Endothelial cell of umbilical vein (primary cell): ENCODE results near the gene DLGAP1. TPM values are rescaled to one million over a fixed set of nuclear protein-coding genes. Genes with fewer than 3 reads are reported as not detected.

Experiments
- BruUV-seq: library from RNA; stranded (reverse); fragments of 400-500 nt; replicated peaks from 2 replicates; lab custom pipeline; 2021; lab: Mats Ljungman, UMichigan
- CTCF ChIA-PET: fragments of 300-600, 350-600 bp; sonication (Branson Sonifier 250); formaldehyde crosslinking; loops from one replicate; lab custom pipeline; 2021; ENCODE audit warnings: antibody characterized with exemption, inconsistent platforms; lab: Charles Lee
- POLR2A ChIA-PET: fragments of 300-600, 350-600 bp; sonication (Branson Sonifier 250); formaldehyde crosslinking; loops from one replicate; lab custom pipeline; 2021; ENCODE audit warnings: antibody characterized with exemption, inconsistent platforms; lab: Charles Lee
- DNase-seq: peaks from one replicate; pipeline ENCODE4 v3.0.0-alpha.2; 2011; ENCODE audit warnings: low read depth, low spot score
- FAIRE-seq: peaks from 2 replicates; lab custom pipeline; 2011; peaks lifted over from hg19 to GRCh38; lab: Jason Lieb, UNC
- H2AFZ ChIP-seq: 2 replicates; pipeline ENCODE4 v1.6.0; 2012; ENCODE audit warnings: low read depth, low read length, control low read depth, inconsistent platforms
- H3K27ac ChIP-seq: 2 replicates; pipeline ENCODE4 v1.5.1; 2011; ENCODE audit warnings: low read depth, mild to moderate bottlenecking, control low read depth, low read length, moderate library complexity; ENCODE audit not compliant: insufficient read depth
- H3K27me3 ChIP-seq, 2 experiments: 2 replicates each; pipeline versions ENCODE4 v1.6.0 to v1.6.1; 2011; ENCODE audit warnings: low read length in 2 of 2, mixed read lengths in 1 of 2; ENCODE audit not compliant: control insufficient read depth in 2 of 2, insufficient read depth in 2 of 2
- H3K36me3 ChIP-seq, 2 experiments: 2 replicates in 1 of 2; 3 replicates in 1 of 2; pipeline ENCODE4 v1.5.1; 2011; ENCODE audit warnings: low read length in 2 of 2, mild to moderate bottlenecking in 1 of 2, moderate library complexity in 1 of 2; ENCODE audit not compliant: control insufficient read depth in 2 of 2, insufficient read depth in 2 of 2; ENCODE audit errors: extremely low read depth in 1 of 2
- H3K4me1 ChIP-seq: 3 replicates; pipeline ENCODE4 v1.5.1; 2011; ENCODE audit warnings: mild to moderate bottlenecking, low read length; ENCODE audit not compliant: control insufficient read depth, insufficient read depth; ENCODE audit errors: extremely low read depth
- H3K4me2 ChIP-seq: 2 replicates; pipeline ENCODE4 v1.6.1; 2011; ENCODE audit warnings: low read length, control low read depth, mixed read lengths; ENCODE audit not compliant: insufficient read depth
- H3K4me3 ChIP-seq, 3 experiments: fragments of 200-600 bp in 1 of 3; sonication (generic), shearing (Covaris generic) in 1 of 3; replicated peaks in 1 of 3; 2 replicates each; pipeline ENCODE4 v1.5.1; 2011 to 2016; ENCODE audit warnings: control low read depth in 3 of 3, low read length in 3 of 3, mild to moderate bottlenecking in 2 of 3, inconsistent platforms in 1 of 3, low read depth in 1 of 3, moderate library complexity in 1 of 3; ENCODE audit not compliant: insufficient read depth in 1 of 3
- H3K79me2 ChIP-seq: 2 replicates; pipeline ENCODE4 v1.6.0; 2012; ENCODE audit warnings: low read length, inconsistent platforms; ENCODE audit not compliant: control insufficient read depth, insufficient read depth
- H3K9ac ChIP-seq: replicated peaks from 2 replicates; pipeline ENCODE3; 2011; ENCODE audit warnings: low read length, control low read depth; ENCODE audit not compliant: insufficient read depth; ENCODE audit errors: extremely low read depth
- H3K9me1 ChIP-seq: replicated peaks from 3 replicates; pipeline ENCODE4 v1.6.0; 2011; ENCODE audit warnings: mild to moderate bottlenecking, low read length; ENCODE audit not compliant: control insufficient read depth, insufficient read depth; ENCODE audit errors: extremely low read depth
- H3K9me3 ChIP-seq: replicated peaks from 2 replicates; pipeline ENCODE4 v1.5.1; 2012; ENCODE audit warnings: low read length, inconsistent platforms; ENCODE audit not compliant: control insufficient read depth, insufficient read depth
- H4K20me1 ChIP-seq: replicated peaks from 2 replicates; pipeline ENCODE3; 2011; ENCODE audit warnings: mild to moderate bottlenecking, low read length; ENCODE audit not compliant: control insufficient read depth, insufficient read depth; ENCODE audit errors: extremely low read depth
- EZH2 ChIP-seq: IDR thresholded peaks from 2 replicates; pipeline ENCODE4 v1.6.1; 2012; ENCODE audit warnings: borderline replicate concordance, low read depth, mild to moderate bottlenecking, moderate library complexity, low read length, inconsistent platforms; ENCODE audit not compliant: severe bottlenecking
- FOS ChIP-seq: IDR thresholded peaks from 2 replicates; pipeline ENCODE4 v1.6.1; 2011; ENCODE audit warnings: mild to moderate bottlenecking, low read length, moderate library complexity, borderline replicate concordance; ENCODE audit not compliant: insufficient read depth
- GATA2 ChIP-seq: IDR thresholded peaks from 2 replicates; pipeline ENCODE4 v1.7.0; 2011; ENCODE audit warnings: low read depth, mild to moderate bottlenecking, moderate library complexity, mixed read lengths, low read length; ENCODE audit not compliant: insufficient read length, insufficient read depth
- JUN ChIP-seq: IDR thresholded peaks from 2 replicates; pipeline ENCODE4 v1.6.1; 2011; ENCODE audit warnings: borderline replicate concordance, low read depth; ENCODE audit not compliant: insufficient read length, insufficient read depth
- MYC ChIP-seq: IDR thresholded peaks from one replicate; pipeline ENCODE4 v1.6.1; 2011; ENCODE audit warnings: mild to moderate bottlenecking, low read depth, low read length
- POLR2A ChIP-seq: IDR thresholded peaks from 2 replicates; pipeline ENCODE4 v1.6.1; 2012; ENCODE audit warnings: low read depth, mild to moderate bottlenecking, control low read depth, low read length
- POLR2AphosphoS5 ChIP-seq: IDR thresholded peaks from 2 replicates; pipeline ENCODE4 v1.6.1; 2012; ENCODE audit warnings: low read depth, mild to moderate bottlenecking, control low read depth, low read length, moderate library complexity; ENCODE audit not compliant: insufficient read depth
- dilution Hi-C: fragments of 300-500 bp; cut with MboI; formaldehyde crosslinking; loops from one replicate; pipeline ENCODE4 v1.15.0; 2019; ENCODE audit warnings: low sequenced_read_pairs; ENCODE audit not compliant: extremely low pct_ligation_motif_present
- intact Hi-C: fragments of 100-400 bp; cut with micrococcal nuclease; formaldehyde crosslinking; loops from one replicate; pipeline ENCODE4 v1.10.0; 2022
- polyA plus RNA-seq, 4 experiments: library from polyadenylated mRNA; depleted of rRNA in 3 of 4; stranded (reverse) in 3 of 4; unstranded in 1 of 4; fragments of >200 nt; gene quantifications; 2 replicates each; pipeline versions ENCODE4 v1.2.1 to v1.2.3, GENCODE V29; 2011 to 2012; ENCODE audit warnings: missing spikeins in 1 of 4
- total RNA-seq: library from RNA; stranded (reverse); gene quantifications from 2 replicates; pipeline ENCODE4 v1.2.3, GENCODE V29; 2021
- TF ChIP-seq, protein P1 (sequence below): IDR thresholded peaks from 2 replicates; pipeline ENCODE4 v1.6.1; 2011; ENCODE audit not compliant: insufficient read depth, insufficient read length
- TF ChIP-seq, protein P2 (sequence below), 2 donors: IDR thresholded peaks; 1 replicate in 1 of 2; 2 replicates in 1 of 2; pipeline ENCODE4 v1.5.1; 2011; ENCODE audit warnings: low read length in 2 of 2, mild to moderate bottlenecking in 2 of 2, moderate library complexity in 2 of 2, control low read depth in 1 of 2, inconsistent platforms in 1 of 2, low read depth in 1 of 2; ENCODE audit not compliant: insufficient read depth in 1 of 2; ENCODE audit errors: extremely low read depth in 1 of 2

Gene DLGAP1
- total and polyA plus RNA-seq, 2 donors (not counting 3 experiments of a cell fraction or from before 2014, with no cell fraction given) = 0.04 TPM; not detected in 1

DNA sequence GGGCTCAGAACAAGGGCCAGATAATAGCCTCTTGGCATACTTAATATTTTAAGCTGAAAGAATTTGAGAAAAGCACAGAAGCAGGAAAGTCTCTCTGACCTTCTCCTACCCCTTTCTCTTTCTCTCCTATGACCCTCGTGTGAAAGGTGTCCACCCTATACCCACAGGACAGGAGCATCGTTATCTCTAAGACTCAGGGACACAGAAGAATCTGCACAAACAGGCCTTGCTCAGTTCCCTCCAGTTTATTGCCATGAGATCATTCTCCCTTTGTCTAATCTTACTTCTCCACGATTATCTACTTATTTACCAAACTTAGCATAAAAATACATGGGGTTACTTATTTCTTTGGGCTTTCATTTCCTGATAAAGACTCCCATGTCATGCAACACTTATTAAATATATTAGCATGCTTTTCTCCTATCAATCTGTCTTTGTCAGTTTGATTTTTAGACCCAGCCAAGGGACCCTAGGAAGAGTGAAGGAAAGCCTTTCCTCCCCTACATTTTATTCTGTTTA, 370.7 kb downstream of the DLGAP1 start:
- dilution Hi-C loops (no loop called here), intact Hi-C loops (no loop called here)
- Histone ChIP-seq H3K9me3 (no peaks in the 10 kb centered on the region), H3K27ac (no peak overlapping the region), H3K4me2 (no peak overlapping the region), H3K9ac (no peak overlapping the region), H2AFZ (no peak overlapping the region), H3K9me1 (no peaks in the 10 kb centered on the region), H3K36me3 (no peaks in the 10 kb centered on the region), H3K79me2 (no peaks in the 10 kb centered on the region), H4K20me1 (no peaks in the 10 kb centered on the region), H3K4me1 (no peaks in the 10 kb centered on the region), H3K4me3 (no peak overlapping the region), H3K27me3 (no peaks in the 10 kb centered on the region)
- DNase-seq (no peak), FAIRE-seq (no peak)
- TF ChIP-seq FOS (no peak), POLR2A (no peak), JUN (no peak), EZH2 (no peak), MYC (no peak), POLR2AphosphoS5 (no peak), GATA2 (no peak)
- TF ChIP-seq, protein P1, sequence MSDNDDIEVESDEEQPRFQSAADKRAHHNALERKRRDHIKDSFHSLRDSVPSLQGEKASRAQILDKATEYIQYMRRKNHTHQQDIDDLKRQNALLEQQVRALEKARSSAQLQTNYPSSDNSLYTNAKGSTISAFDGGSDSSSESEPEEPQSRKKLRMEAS = no peak
- TF ChIP-seq, protein P2, sequence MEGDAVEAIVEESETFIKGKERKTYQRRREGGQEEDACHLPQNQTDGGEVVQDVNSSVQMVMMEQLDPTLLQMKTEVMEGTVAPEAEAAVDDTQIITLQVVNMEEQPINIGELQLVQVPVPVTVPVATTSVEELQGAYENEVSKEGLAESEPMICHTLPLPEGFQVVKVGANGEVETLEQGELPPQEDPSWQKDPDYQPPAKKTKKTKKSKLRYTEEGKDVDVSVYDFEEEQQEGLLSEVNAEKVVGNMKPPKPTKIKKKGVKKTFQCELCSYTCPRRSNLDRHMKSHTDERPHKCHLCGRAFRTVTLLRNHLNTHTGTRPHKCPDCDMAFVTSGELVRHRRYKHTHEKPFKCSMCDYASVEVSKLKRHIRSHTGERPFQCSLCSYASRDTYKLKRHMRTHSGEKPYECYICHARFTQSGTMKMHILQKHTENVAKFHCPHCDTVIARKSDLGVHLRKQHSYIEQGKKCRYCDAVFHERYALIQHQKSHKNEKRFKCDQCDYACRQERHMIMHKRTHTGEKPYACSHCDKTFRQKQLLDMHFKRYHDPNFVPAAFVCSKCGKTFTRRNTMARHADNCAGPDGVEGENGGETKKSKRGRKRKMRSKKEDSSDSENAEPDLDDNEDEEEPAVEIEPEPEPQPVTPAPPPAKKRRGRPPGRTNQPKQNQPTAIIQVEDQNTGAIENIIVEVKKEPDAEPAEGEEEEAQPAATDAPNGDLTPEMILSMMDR (IDR thresholded peaks at IDR 0.05; ENCODE audit: extremely low read depth in 1 of 2, insufficient read depth in 1 of 2, low read depth in 1 of 2, low read length in 2 of 2) = no peak
- ChIA-PET POLR2A (no interaction called here), CTCF (no interaction called here)
- BruUV-seq = no TSS peak
